K562 (cell line): ENCODE data around the gene SERPINE2. TPM values are rescaled to one million over a fixed set of nuclear protein-coding genes. Genes with fewer than 3 reads are reported as not detected.

Experiments
- ATAC-seq: fragments of 200-7000 bp; cut with Tn5 transposase; 3 replicates; pipeline ENCODE4 v1.9.1; 2020; ENCODE audit warnings: moderate library complexity
- BruUV-seq: library from RNA; stranded (reverse); fragments of 400-500 nt; replicated peaks from 2 replicates; lab custom pipeline; 2021; lab: Mats Ljungman, UMichigan
- CTCF ChIA-PET: fragments of 300-600 bp; formaldehyde crosslinking; extraction: SDS; loops from one replicate; lab custom pipeline; 2021; ENCODE audit warnings: low intra/inter-chr PET ratio; lab: Yijun Ruan, JAX
- POLR2A ChIA-PET: fragments of 300-600, 350-650 bp; sonication (Branson Sonifier 250); formaldehyde crosslinking; extraction: SDS; loops from one replicate; lab custom pipeline; 2021; ENCODE audit warnings: antibody characterized with exemption, inconsistent platforms; lab: Yijun Ruan, JAX
- DNase-seq, 4 experiments: peaks; one replicate each; pipeline versions ENCODE4 v3.0.0 to v3.0.0-alpha.2; 2011 to 2018; ENCODE audit warnings: low spot score in 3 of 4, mixed read lengths in 3 of 4; ENCODE audit errors: extremely low read depth in 1 of 4
- FAIRE-seq: peaks from 2 replicates; lab custom pipeline; 2011; peaks lifted over from hg19 to GRCh38; lab: Jason Lieb, UNC
- H2AFZ ChIP-seq: 2 replicates; pipeline ENCODE4 v1.6.0; 2011; ENCODE audit warnings: low read depth, low read length, control low read depth, inconsistent platforms
- H3K27ac ChIP-seq: fragments of 200-600 bp; 3 replicates; pipeline ENCODE4 v1.8.0; 2011; ENCODE audit warnings: low read depth, mild to moderate bottlenecking, control low read depth, inconsistent platforms, low read length, moderate library complexity, mixed read lengths; ENCODE audit errors: extremely low read depth
- H3K27me3 ChIP-seq, 2 experiments: fragments of 300-600 bp in 1 of 2; 2 replicates in 1 of 2; 3 replicates in 1 of 2; pipeline versions ENCODE4 v1.6.0 to v1.8.0; 2011; ENCODE audit warnings: inconsistent platforms in 2 of 2, low read length in 2 of 2, mild to moderate bottlenecking in 1 of 2, mixed read lengths in 1 of 2, moderate library complexity in 1 of 2; ENCODE audit not compliant: control insufficient read depth in 2 of 2, insufficient read depth in 2 of 2
- H3K36me3 ChIP-seq: fragments of 300-600 bp; 3 replicates; pipeline ENCODE4 v1.8.0; 2011; ENCODE audit warnings: mild to moderate bottlenecking, low read length, inconsistent platforms; ENCODE audit not compliant: control insufficient read depth, insufficient read depth
- H3K4me1 ChIP-seq, 2 experiments: fragments of 200-600 bp in 1 of 2; replicated peaks in 1 of 2; 2 replicates in 1 of 2; 3 replicates in 1 of 2; pipeline versions ENCODE4 v1.5.1 to v1.8.0; 2011; ENCODE audit warnings: inconsistent platforms in 2 of 2, low read length in 2 of 2, mild to moderate bottlenecking in 1 of 2, mixed read lengths in 1 of 2, moderate library complexity in 1 of 2; ENCODE audit not compliant: control insufficient read depth in 2 of 2, insufficient read depth in 2 of 2
- H3K4me2 ChIP-seq: 2 replicates; pipeline ENCODE4 v1.6.1; 2011; ENCODE audit warnings: low read length, control low read depth, inconsistent platforms, mixed read lengths; ENCODE audit not compliant: insufficient read depth
- H3K4me3 ChIP-seq: fragments of 200-600 bp; sonication (generic), shearing (Covaris generic); 2 replicates; pipeline ENCODE4 v1.5.1; 2016; ENCODE audit warnings: control low read depth, inconsistent platforms
- H3K79me2 ChIP-seq: fragments of 200-600 bp; 3 replicates; pipeline ENCODE4 v1.8.0; 2011; ENCODE audit warnings: low read length, inconsistent platforms; ENCODE audit not compliant: control insufficient read depth, insufficient read depth
- H3K9ac ChIP-seq, 2 experiments: 2 replicates each; pipeline versions ENCODE4 v1.6.0 to v1.6.1; 2011; ENCODE audit warnings: low read depth in 2 of 2, low read length in 2 of 2, control low read depth in 1 of 2, inconsistent platforms in 1 of 2, mild to moderate bottlenecking in 1 of 2, mixed read lengths in 1 of 2; ENCODE audit not compliant: insufficient read depth in 1 of 2
- H3K9me1 ChIP-seq: one replicate; pipeline ENCODE4 v1.6.0; 2011; ENCODE audit warnings: inconsistent platforms, mild to moderate bottlenecking, low read length, moderate library complexity; ENCODE audit not compliant: control insufficient read depth, insufficient read depth
- H3K9me3 ChIP-seq: replicated peaks from 2 replicates; pipeline ENCODE4 v1.5.1; 2011; ENCODE audit warnings: low read depth, low read length, inconsistent platforms; ENCODE audit not compliant: control insufficient read depth, insufficient read depth
- H4K20me1 ChIP-seq: replicated peaks from 2 replicates; pipeline ENCODE4 v1.6.1; 2011; ENCODE audit warnings: low read length, inconsistent platforms, mixed read lengths; ENCODE audit not compliant: control insufficient read depth, insufficient read depth
- BRF1 ChIP-seq: IDR thresholded peaks from 3 replicates; pipeline ENCODE4 v1.6.1; 2011; ENCODE audit warnings: borderline replicate concordance, mild to moderate bottlenecking; ENCODE audit not compliant: insufficient read length; ENCODE audit errors: extremely low read depth
- FOXK2 ChIP-seq, 2 experiments: fragments of 450-650 bp; IDR thresholded peaks in 1 of 2; conservative IDR thresholded peaks in 1 of 2; 2 replicates each; pipeline ENCODE4 v1.6.1; 2016; ENCODE audit warnings: low read depth in 2 of 2, mild to moderate bottlenecking in 1 of 2
- MEIS2 ChIP-seq: fragments of 450-650 bp; IDR thresholded peaks from 2 replicates; pipeline ENCODE4 v1.6.1; 2014; ENCODE audit warnings: mild to moderate bottlenecking; ENCODE audit not compliant: partially characterized antibody
- WGBS: fragments of 100-300 bp; shearing (Covaris generic); methylation state at CpG from one replicate; pipeline ENCODE4 v1.1.6; 2016; ENCODE audit warnings: low coverage, mixed read lengths; ENCODE audit not compliant: insufficient coverage; ENCODE audit errors: missing lambda C conversion rate; 5-methylcytosine and 5-hydroxymethylcytosine counted together
- in situ Hi-C: fragments of 300-500 bp; cut with MboI; formaldehyde crosslinking; loops from 4 replicates; pipeline ENCODE4 v1.15.0; 2018; ENCODE audit warnings: inconsistent platforms, mixed read lengths
- intact Hi-C: fragments of 100-400 bp; cut with micrococcal nuclease; formaldehyde crosslinking; loops from 2 replicates; pipeline ENCODE4 v1.14.2; 2022
- polyA plus RNA-seq, 8 experiments: library from polyadenylated mRNA; depleted of rRNA in 4 of 8; stranded (reverse) in 5 of 8; unstranded in 3 of 8; fragments of >200 nt; fragmentation: Nextera tagmentation in 2 of 8; fragmentation: Illumina TruSeq in 1 of 8; extraction: Ambion mirVana in 2 of 8; extraction: Trizol in 1 of 8; gene quantifications; 2 replicates each; pipeline versions ENCODE4 v1.2.1 to v1.2.3, GENCODE V29; 2011 to 2014; ENCODE audit warnings: inconsistent platforms in 1 of 8, missing spikeins in 1 of 8
- total RNA-seq, 7 experiments: library from RNA; depleted of rRNA in 6 of 7; stranded (reverse); fragments of >200 nt in 6 of 7; fragmentation: Illumina TruSeq in 2 of 7; extraction: Trizol in 2 of 7; gene quantifications; 2 replicates each; pipeline versions ENCODE4 v1.2.1 to v1.2.3, GENCODE V29; 2011 to 2021; ENCODE audit warnings: low replicate concordance in 1 of 7
- TF ChIP-seq, protein P1 (sequence below): fragments of 450-650 bp; IDR thresholded peaks from 2 replicates; pipeline ENCODE4 v1.6.1; 2016

The SERPINE2 gene
- total and polyA plus RNA-seq, 9 of the 15 experiments (the other 6 are each of a cell fraction or from before 2014, with no cell fraction given) = 0.03 to 0.16 (median 0.13) TPM; not detected in 6

DNA sequence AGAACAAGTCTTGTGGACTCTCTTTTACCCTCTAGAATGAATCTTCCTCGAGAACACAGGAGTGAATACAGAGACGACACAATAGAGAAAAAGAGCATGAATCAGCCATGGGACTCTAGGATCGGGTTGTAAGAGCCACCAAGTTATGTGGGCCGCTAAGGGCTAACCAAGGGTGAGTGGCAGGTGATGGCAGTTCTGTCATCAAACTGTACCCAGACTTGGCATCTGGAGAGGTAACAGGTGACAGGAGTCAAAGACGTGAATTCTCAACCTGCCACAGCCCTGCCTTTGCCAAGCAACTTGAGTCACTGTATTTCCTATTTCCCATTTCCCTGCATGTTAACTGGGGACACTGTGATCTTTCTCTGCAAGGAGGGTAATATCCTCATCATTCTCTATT is 11.2 kb downstream of the SERPINE2 start:
- no peak for ATAC-seq
- H3K4me1 ChIP-seq = peaks cover 0 to 3% of the 10 kb centered on the region in 2 experiments; a peak in 2 of 5 replicates
- intact Hi-C loops = no loop called here
- TF ChIP-seq FOXK2 (conservative IDR thresholded peaks at IDR 0.05 in 1 of 2, IDR thresholded peaks at IDR 0.05 in 1 of 2; ENCODE audit: low read depth in 2 of 2) = no peak
- TF ChIP-seq, all 486 proteins: peak for 0
- Histone ChIP-seq H3K27ac (no peak overlapping the region), H3K9me3 (no peaks in the 10 kb centered on the region; the same call in 1 of the 2 replicates), H3K27me3 (no peaks in the 10 kb centered on the region; a peak in 2 of 5 replicates), H3K4me3 (no peak overlapping the region), H2AFZ (no peak overlapping the region), H3K79me2 (no peaks in the 10 kb centered on the region), H3K9me1 (no peaks in the 10 kb centered on the region), H3K36me3 (no peaks in the 10 kb centered on the region), H3K9ac (no peak overlapping the region), H3K4me2 (no peak overlapping the region), H4K20me1 (no peaks in the 10 kb centered on the region)
- ChIA-PET POLR2A (no interaction called here), CTCF (no interaction called here)
- FAIRE-seq (no peak), DNase-seq (no peak)
- in situ Hi-C loops = no loop called here
- no TSS peak for BruUV-seq
- 10% methylated on average over 3 of the region's 5 CpGs for WGBS

DNA sequence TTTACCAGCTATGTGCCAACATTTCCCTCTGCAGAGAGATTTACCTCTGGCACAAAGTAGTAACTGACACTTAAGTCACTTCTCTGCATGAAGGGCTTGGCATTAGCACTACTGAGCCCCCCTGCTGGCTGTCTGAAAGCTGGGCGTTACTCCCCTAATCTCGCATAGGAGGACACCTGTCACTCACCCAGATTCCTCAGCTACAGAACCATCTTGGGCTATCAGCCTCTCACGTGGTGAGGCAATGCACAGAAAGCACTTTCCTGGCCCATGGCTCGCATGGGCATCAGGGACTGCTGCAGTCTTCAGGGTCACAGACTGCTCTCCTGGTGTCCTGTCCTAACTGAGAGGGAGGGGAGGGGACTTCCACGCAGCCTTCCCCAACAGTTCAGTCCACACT is 12.0 kb downstream of the SERPINE2 start:
- Histone ChIP-seq H3K4me1 (peaks cover 0 to 3% of the 10 kb centered on the region in 2 experiments; a peak in 2 of 5 replicates), H2AFZ (no peak overlapping the region), H3K9ac (no peak overlapping the region), H3K27ac (no peak overlapping the region), H3K36me3 (no peaks in the 10 kb centered on the region), H3K4me2 (no peak overlapping the region), H3K9me3 (no peaks in the 10 kb centered on the region; the same call in 1 of the 2 replicates), H3K27me3 (no peaks in the 10 kb centered on the region; a peak in 2 of 5 replicates), H4K20me1 (no peaks in the 10 kb centered on the region), H3K4me3 (no peak overlapping the region), H3K79me2 (no peaks in the 10 kb centered on the region), H3K9me1 (no peaks in the 10 kb centered on the region)
- no peak for ATAC-seq
- TF ChIP-seq MEIS2 = peak; percentile 15
- TF ChIP-seq BRF1 = no peak
- TF ChIP-seq, protein P1, sequence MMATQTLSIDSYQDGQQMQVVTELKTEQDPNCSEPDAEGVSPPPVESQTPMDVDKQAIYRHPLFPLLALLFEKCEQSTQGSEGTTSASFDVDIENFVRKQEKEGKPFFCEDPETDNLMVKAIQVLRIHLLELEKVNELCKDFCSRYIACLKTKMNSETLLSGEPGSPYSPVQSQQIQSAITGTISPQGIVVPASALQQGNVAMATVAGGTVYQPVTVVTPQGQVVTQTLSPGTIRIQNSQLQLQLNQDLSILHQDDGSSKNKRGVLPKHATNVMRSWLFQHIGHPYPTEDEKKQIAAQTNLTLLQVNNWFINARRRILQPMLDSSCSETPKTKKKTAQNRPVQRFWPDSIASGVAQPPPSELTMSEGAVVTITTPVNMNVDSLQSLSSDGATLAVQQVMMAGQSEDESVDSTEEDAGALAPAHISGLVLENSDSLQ = peak; percentile 53
- in situ Hi-C loops = no loop called here
- WGBS = 0% methylated on average over 3 of the region's 5 CpGs
- POLR2A ChIA-PET = no interaction called here
- CTCF ChIA-PET = no interaction called here
- intact Hi-C loops = no loop called here
- FAIRE-seq = no peak
- BruUV-seq = no TSS peak
- DNase-seq = no peak
